Measurements from ENCODE around the gene IL27RA. TPM values are rescaled to one million over a fixed set of nuclear protein-coding genes. Genes with fewer than 3 reads are reported as not detected.

IL27RA gene
- total RNA-seq, 1 donor from 2014 or later: 34.6 TPM

- ATAC-seq (ENCODE audit: low read depth) (peak; percentile 91), DNase-seq (peak; percentile 98)
- H3K4me1 Mint-ChIP-seq: peaks cover 17% of the 10 kb centered on the region
- ChIA-PET CTCF (interaction anchor here (0.8 to 1.3 kb wide), 3 partner anchors 9 to 175 kb away, joined by 3 to 4 read pairs (median 3); partner anchors contain the start of genes ASF1B, BRME1 and CC2D1A), POLR2A (interaction anchor here (0.6 to 2.7 kb wide), 15 partner anchors 8 to 1140 kb away, joined by 3 to 15 read pairs (median 5); partner anchors contain the start of genes ASF1B, DCAF15, IL27RA and MISP3)
- no peaks in the 10 kb centered on the region for H3K27me3 Mint-ChIP-seq
- H3K27ac Mint-ChIP-seq: peak overlapping the region; percentile 95
- no peaks in the 10 kb centered on the region for H3K9me3 Mint-ChIP-seq
- H3K36me3 Mint-ChIP-seq (ENCODE audit: low read depth): peaks cover 5% of the 10 kb centered on the region
- peak overlapping the region; percentile 94 for H3K4me3 Mint-ChIP-seq
- intact Hi-C loops (cut with micrococcal nuclease): loop anchor here (1.0 to 2.0 kb wide), 5 partner anchors 9 to 930 kb away; partner anchors contain the start of genes ASF1B, C19orf53, IER2 and RFX1
- no peak for TF ChIP-seq CTCF (IDR thresholded peaks at IDR 0.05)
Measured at GRCh38 chr19:14080887-14081796, 49.6 kb downstream of the IL27RA start.

DNA sequence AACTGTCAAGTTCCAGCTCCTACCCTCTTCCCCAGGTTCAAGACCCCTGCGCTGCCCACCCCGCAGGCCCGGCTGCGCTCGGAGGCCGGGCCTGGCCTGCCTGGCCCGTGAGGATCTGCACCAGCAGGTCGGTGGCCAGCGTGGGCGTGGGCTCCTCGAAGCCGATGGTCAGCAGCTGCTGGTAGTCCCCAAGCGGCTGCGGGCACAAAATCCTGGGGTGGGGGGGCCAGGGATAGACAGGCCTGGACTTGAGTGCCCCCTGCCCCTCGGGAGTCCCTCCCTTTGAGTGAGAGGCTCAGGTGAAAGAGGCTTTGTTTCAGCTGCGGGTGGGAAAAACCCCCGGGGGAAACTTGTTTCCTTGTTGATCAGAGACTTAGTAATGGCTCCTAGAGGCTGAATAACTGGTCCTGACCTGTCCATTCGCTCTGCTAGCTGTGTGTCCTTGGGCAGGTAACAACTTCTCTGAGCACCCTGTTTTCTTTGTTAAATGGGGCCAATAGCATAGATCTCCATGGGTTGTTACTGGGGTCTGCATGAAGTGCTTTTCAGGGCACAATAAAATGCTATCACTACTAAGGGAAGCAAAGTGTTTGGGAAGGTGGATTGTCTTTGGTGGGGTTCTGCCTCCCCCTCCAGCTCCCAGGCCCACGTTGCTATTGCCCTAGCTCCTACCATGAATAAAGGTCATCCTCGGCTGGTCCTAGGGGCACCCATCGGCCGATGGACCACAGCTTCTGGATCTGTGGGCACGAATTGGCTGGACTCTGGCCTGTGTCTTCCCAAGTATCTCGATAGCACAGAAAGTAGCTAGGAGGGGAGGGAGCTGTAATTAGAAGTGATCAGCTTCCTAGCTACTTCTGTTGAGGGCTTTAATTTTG, 50.5 kb downstream of the IL27RA start:
- no peak for ATAC-seq (ENCODE audit: low read depth)
- POLR2A ChIA-PET: interaction anchor here (0.6 to 2.7 kb wide), 12 partner anchors 8 to 1141 kb away, joined by 3 to 15 read pairs (median 6); partner anchors contain the start of genes ASF1B, IL27RA, MISP3 and PRKACA
- no peak for TF ChIP-seq CTCF (IDR thresholded peaks at IDR 0.05)
- no peaks in the 10 kb centered on the region for H3K27me3 Mint-ChIP-seq
- H3K27ac Mint-ChIP-seq: peak overlapping the region; percentile 95
- H3K36me3 Mint-ChIP-seq (ENCODE audit: low read depth): peaks cover 6% of the 10 kb centered on the region
- no peak for DNase-seq
- peak overlapping the region; percentile 94 for H3K4me3 Mint-ChIP-seq
- intact Hi-C loops (cut with micrococcal nuclease): loop anchor here (1.0 to 2.0 kb wide), 5 partner anchors 8 to 931 kb away; partner anchors contain the start of genes ASF1B, C19orf53, IER2 and RFX1
- CTCF ChIA-PET: interaction anchor here (0.8 to 1.3 kb wide), 5 partner anchors 8 to 176 kb away, joined by 3 to 4 read pairs (median 4); partner anchors contain the start of genes ASF1B, BRME1 and CC2D1A
- peaks cover 17% of the 10 kb centered on the region for H3K4me1 Mint-ChIP-seq
- no peaks in the 10 kb centered on the region for H3K9me3 Mint-ChIP-seq

DNA sequence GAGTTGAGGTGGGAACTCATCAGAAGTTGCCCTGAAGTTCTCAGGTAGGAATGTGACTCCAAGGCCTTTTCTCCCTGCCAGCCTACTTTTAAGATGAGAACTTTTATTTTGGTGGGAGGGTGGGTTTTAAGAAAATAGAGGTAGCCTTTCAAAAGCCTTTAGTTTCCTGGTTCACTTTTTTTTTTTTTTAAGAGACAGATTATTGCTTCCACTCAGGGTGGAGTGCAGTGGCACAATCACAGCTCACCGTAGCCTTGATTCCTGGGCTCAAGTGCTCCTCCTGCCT, 51.1 kb downstream of the IL27RA start:
- no peak for ATAC-seq (ENCODE audit: low read depth)
- no peaks in the 10 kb centered on the region for H3K9me3 Mint-ChIP-seq
- intact Hi-C loops (cut with micrococcal nuclease): no loop called here

DNA sequence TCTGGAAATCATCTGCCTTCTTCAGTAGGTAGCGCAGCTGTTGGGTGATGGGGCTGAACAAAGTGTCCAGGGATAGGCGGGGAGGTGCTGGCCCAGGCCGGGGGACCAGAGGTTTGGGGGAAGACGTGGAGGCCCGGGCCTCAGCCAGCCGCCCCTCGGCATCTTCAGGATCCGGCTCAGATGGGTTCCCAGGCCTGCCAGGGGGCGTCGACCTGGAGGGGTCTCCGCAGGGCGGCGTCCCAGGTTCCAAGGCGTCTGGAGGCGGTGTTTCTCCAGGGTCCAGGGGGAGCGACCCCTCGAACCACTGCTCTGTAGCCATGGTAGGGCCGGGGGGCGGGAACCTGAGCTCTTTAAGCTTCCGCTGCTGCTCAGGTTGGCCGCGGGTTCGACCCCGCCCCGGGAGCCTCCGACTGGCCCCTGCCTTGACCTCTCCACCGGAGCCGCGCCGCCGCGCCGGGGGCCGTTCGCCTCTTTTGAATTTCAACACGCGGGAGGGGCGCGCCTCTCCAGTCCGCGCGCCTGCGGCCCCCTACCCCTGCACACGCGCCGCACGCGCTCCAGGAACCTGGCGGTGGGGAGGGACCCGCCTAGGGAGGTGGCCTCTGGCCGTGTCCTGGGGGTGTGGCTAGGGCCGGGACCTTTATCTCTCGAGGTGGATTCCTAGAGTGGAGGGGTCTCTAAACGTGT, 53.9 kb downstream of the IL27RA start, which contains the start of gene C19orf67:
C19orf67 (minus strand) TSS at position 475 of the 687 bp plus-strand sequence; CDS start at position 319, 156 bp downstream.
- intact Hi-C loops (cut with micrococcal nuclease): no loop called here
- no peak for TF ChIP-seq CTCF (IDR thresholded peaks at IDR 0.05)
- DNase-seq (no peak), ATAC-seq (ENCODE audit: low read depth) (no peak)
- H3K4me1 Mint-ChIP-seq: peaks cover 20% of the 10 kb centered on the region
- no peak within 1 kb of the TSS for H3K4me3 Mint-ChIP-seq
- no peak within 1 kb of the TSS for H3K27ac Mint-ChIP-seq
- POLR2A ChIA-PET: no interaction called here
- H3K27me3 Mint-ChIP-seq: no peaks in the 10 kb centered on the region
- peaks cover 16% of the 10 kb centered on the region for H3K36me3 Mint-ChIP-seq (ENCODE audit: low read depth)
- no peaks in the 10 kb centered on the region for H3K9me3 Mint-ChIP-seq
- CTCF ChIA-PET: interaction anchor here (0.6 kb wide), 1 partner anchor 67 kb away, joined by 4 read pairs; no protein-coding TSS in a partner anchor

More for the DNA sequence above, 51.1 kb downstream of the IL27RA start:
- POLR2A ChIA-PET: interaction anchor here (0.8 to 2.7 kb wide), 6 partner anchors 9 to 76 kb away, joined by 3 to 15 read pairs (median 6); partner anchors contain the start of genes ASF1B, IL27RA and PRKACA
- CTCF ChIA-PET: interaction anchor here (0.8 to 1.0 kb wide), 2 partner anchors 9 to 33 kb away, joined by 4 read pairs; no protein-coding TSS in a partner anchor
- Mint-ChIP-seq H3K4me1 (peaks cover 17% of the 10 kb centered on the region), H3K4me3 (peak overlapping the region; percentile 94), H3K27ac (no peak overlapping the region), H3K36me3 (ENCODE audit: low read depth) (peaks cover 6% of the 10 kb centered on the region), H3K27me3 (no peaks in the 10 kb centered on the region)
- DNase-seq: no peak
- TF ChIP-seq CTCF (IDR thresholded peaks at IDR 0.05): no peak
